Right lung (tissue), 10 donors: ENCODE results near the gene PCDHB10. TPM values are rescaled to one million over a fixed set of nuclear protein-coding genes. Genes with fewer than 3 reads are reported as not detected.
"Not testable (repeated sequence)": the region's sequence is repeated elsewhere in the genome, so short reads cannot be mapped to it uniquely, and the experiment has no call there.

Experiments
- DNase-seq, 2 donors: peaks; one replicate each; pipeline ENCODE4 v3.0.0-alpha.2; 2013
- long read RNA-seq, 8 donors: transcript quantifications; one replicate each; lab custom pipeline, GENCODE V29; 2026
- polyA plus RNA-seq, 5 donors: library from polyadenylated mRNA; unstranded; fragments of 120-200 nt; gene quantifications; one replicate each; pipeline versions ENCODE4 v1.2.1 to v1.2.3, GENCODE V29; 2013; ENCODE audit warnings: inconsistent platforms in 1 of 5, low replicate concordance in 1 of 5; ENCODE audit not compliant: insufficient read length in 5 of 5, insufficient read depth in 1 of 5

Gene PCDHB10
- 1 to 10 TPM; 5.0 to 7.5 (median 6.9) TPM for polyA plus RNA-seq
- long read RNA-seq, donor 1, transcript PCDHB10-201 (1 exons, 3,290 nt) = major isoform, 9 of 9 reads
- long read RNA-seq, donor 1, partial matches to known transcripts = 0 of 9 reads
- long read RNA-seq, donor 1, other reads (novel, unspliced or antisense) = 0 of 9 reads
- long read RNA-seq, donor 2, partial matches to known transcripts = 0 of 2 reads
- long read RNA-seq, donor 2, other reads (novel, unspliced or antisense) = 0 of 2 reads
- long read RNA-seq, donor 3, partial matches to known transcripts = 0 of 4 reads
- long read RNA-seq, donor 3, other reads (novel, unspliced or antisense) = 0 of 4 reads
- long read RNA-seq, donor 4, partial matches to known transcripts = 0 of 4 reads
- long read RNA-seq, donor 4, other reads (novel, unspliced or antisense) = 0 of 4 reads
- long read RNA-seq, donor 5, transcript PCDHB10-201 (1 exons, 3,290 nt) = major isoform, 5 of 5 reads
- long read RNA-seq, donor 5, partial matches to known transcripts = 0 of 5 reads
- long read RNA-seq, donor 5, other reads (novel, unspliced or antisense) = 0 of 5 reads
- long read RNA-seq, donor 6, transcript PCDHB10-201 (1 exons, 3,290 nt) = major isoform, 6 of 6 reads
- long read RNA-seq, donor 6, partial matches to known transcripts = 0 of 6 reads
- long read RNA-seq, donor 6, other reads (novel, unspliced or antisense) = 0 of 6 reads
- long read RNA-seq, donor 7, transcript PCDHB10-201 (1 exons, 3,290 nt) = major isoform, 6 of 6 reads
- long read RNA-seq, donor 7, partial matches to known transcripts = 0 of 6 reads
- long read RNA-seq, donor 7, other reads (novel, unspliced or antisense) = 0 of 6 reads
- long read RNA-seq, donor 8, partial matches to known transcripts = 0 of 4 reads
- long read RNA-seq, donor 8, other reads (novel, unspliced or antisense) = 0 of 4 reads

DNA sequence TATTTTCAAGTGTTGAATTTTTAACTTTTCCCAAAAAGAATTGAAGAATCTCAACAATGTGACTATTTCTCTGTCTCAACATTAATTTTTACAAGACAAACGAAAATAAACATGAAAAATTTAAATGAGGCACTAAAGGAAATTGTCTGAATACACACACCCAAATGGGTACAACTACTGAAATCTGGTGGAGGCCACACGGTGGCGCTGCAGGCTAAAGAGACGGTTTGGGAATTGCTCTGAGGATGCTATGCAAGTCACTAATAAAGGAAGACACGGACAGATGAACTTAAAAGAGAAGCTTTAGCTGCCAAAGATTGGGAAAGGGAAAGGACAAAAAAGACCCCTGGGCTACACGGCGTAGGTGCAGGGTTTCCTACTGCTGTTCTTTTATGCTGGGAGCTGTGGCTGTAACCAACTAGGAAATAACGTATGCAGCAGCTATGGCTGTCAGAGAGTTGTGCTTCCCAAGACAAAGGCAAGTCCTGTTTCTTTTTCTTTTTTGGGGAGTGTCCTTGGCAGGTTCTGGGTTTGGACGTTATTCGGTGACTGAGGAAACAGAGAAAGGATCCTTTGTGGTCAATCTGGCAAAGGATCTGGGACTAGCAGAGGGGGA lies at the start of gene PCDHB10:
Gene PCDHB10 (plus strand): TSS at position 244 of the 616 bp plus-strand sequence. CDS start 200 bp downstream, at position 444.
- DNase-seq = no peak

DNA sequence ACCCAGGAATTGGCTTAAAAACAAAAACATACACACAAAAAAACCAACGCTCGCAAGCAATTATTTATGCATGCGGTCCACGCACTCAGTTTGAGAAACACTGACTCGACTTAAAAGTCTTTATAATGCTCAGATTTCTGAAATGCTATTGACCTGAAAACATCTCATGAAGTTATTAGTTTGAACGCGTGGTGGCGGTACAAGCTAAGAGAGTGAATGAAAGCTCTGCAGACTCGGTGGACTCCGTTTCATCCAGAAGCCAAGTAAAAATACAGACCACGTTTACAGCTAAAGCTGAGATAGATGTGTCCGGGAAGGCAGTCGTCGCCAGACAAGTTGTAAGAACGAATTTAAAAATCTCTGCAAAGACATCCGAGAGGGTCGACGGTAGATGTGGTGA lies 42.3 kb upstream of the PCDHB10 start, which contains the start of gene PCDHB6:
Gene PCDHB6 (plus strand): TSS at position 246 of the 400 bp plus-strand sequence. CDS start 201 bp downstream, outside the sequence.
- DNase-seq = peak in 1 of 2 donors; percentile 6

DNA sequence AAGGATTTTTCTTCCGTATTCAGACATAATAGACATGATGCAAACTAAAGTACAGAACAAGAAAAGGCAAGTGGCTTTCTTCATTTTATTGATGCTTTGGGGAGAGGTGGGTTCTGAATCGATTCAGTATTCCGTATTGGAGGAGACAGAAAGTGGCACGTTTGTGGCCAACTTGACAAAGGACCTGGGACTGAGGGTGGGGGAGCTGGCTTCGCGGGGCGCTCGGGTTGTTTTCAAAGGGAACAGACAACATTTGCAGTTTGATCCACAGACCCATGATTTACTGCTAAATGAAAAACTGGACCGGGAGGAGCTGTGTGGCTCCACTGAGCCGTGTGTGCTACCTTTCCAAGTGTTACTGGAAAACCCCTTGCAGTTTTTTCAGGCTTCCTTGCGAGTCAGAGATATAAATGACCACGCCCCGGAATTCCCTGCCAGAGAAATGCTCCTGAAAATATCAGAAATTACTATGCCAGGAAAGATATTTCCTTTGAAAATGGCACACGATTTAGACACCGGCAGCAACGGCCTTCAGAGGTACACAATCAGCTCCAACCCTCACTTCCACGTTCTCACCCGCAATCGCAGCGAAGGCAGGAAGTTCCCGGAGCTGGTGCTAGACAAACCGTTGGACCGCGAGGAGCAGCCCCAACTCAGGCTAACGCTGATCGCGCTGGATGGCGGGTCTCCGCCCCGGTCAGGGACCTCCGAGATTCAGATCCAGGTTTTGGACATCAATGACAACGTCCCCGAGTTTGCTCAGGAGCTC lies 41.7 kb upstream of the PCDHB10 start:
- DNase-seq = no peak

DNA sequence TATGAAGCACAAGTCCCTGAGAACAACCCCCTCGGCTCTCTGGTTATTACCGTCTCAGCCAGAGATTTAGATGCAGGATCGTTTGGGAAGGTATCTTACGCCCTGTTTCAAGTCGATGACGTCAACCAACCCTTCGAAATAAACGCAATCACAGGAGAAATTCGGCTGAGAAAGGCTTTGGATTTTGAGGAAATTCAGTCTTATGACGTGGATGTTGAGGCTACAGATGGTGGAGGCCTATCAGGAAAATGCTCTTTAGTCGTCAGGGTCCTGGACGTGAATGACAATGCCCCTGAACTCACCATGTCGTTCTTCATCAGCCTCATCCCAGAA lies 41.2 kb upstream of the PCDHB10 start:
- DNase-seq = no peak

DNA sequence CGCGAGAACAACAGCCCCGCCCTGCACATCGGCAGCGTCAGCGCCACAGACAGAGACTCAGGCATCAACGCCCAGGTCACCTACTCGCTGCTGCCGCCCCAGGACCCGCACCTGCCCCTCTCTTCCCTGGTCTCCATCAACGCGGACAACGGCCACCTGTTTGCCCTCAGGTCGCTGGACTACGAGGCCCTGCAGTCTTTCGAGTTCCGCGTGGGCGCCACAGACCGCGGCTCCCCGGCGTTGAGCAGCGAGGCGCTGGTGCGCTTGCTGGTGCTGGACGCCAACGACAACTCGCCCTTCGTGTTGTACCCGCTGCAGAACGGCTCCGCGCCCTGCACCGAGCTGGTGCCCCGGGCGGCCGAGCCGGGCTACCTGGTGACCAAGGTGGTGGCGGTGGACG lies 40.5 kb upstream of the PCDHB10 start:
- not testable (repeated sequence) for DNase-seq

DNA sequence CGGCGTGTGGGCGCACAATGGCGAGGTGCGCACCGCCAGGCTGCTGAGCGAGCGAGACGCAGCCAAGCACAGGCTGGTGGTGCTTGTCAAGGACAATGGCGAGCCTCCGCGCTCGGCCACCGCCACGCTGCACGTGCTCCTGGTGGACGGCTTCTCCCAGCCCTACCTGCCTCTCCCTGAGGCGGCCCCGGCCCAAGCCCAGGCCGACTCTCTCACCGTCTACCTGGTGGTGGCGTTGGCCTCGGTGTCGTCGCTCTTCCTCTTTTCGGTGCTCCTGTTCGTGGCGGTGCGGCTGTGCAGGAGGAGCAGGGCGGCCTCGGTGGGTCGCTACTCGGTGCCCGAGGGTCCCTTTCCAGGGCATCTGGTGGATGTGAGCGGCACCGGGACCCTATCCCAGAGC lies 40.1 kb upstream of the PCDHB10 start:
- DNase-seq = not testable (repeated sequence)

DNA sequence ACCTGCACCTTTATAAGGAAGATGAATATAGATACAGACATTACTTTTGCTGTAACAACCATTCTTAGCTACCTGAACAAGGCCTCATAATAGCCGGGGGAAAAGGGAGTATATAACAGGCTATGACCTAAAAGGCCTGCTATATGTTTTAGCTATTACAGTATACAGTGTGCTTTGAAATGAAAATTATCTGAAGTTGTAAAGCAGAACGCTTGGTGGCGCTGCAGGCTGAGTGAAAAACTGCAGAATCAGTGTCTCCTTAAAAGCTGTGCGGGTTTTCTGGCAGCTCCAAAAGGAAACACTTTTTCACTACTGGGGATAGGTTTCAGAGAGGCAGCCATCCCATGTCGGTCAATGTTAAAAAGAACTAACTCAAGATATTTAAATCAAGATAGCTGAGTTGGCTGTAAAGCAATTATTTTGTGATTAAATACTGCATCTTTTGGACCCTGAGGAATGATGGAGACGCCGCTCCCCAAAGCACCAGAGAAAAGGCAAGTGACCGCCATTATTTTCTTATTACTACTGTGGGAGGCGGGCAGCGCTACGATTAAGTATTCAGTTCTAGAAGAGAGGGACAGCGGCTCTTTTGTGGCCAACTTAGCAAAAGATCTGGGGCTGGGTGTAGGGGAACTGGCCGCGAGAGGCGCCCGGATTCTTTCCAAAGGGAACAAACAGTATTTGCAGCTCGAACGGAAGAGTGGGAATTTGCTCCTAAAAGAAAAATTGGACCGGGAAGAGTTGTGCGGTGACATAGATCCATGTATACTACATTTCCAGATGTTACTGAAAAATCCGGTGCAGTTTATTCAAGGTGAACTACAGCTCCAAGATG lies 36.4 kb upstream of the PCDHB10 start:
- DNase-seq = no peak

DNA sequence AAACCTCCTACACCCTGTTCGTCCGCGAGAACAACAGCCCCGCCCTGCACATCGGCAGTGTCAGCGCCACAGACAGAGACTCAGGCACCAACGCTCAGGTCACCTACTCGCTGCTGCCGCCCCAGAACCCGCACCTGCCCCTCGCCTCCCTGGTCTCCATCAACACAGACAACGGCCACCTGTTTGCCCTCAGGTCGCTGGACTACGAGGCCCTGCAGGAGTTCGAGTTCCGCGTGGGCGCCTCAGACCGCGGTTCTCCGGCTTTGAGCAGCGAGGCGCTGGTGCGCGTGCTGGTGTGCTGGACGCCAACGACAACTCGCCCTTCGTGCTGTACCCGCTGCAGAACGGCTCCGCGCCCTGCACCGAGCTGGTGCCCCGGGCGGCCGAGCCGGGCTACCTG lies 34.8 kb upstream of the PCDHB10 start:
- not testable (repeated sequence) for DNase-seq

DNA sequence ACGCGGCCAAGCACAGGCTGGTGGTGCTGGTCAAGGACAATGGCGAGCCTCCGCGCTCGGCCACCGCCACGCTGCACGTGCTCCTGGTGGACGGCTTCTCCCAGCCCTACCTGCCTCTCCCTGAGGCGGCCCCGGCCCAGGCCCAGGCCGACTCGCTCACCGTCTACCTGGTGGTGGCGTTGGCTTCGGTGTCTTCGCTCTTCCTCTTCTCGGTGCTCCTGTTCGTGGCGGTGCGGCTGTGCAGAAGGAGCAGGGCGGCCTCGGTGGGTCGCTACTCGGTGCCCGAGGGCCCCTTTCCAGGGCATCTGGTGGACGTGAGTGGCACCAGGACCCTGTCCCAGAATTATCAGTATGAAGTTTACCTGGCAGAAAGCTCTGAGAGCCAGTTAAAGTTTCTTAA lies 34.3 kb upstream of the PCDHB10 start:
- DNase-seq = not testable (repeated sequence)

DNA sequence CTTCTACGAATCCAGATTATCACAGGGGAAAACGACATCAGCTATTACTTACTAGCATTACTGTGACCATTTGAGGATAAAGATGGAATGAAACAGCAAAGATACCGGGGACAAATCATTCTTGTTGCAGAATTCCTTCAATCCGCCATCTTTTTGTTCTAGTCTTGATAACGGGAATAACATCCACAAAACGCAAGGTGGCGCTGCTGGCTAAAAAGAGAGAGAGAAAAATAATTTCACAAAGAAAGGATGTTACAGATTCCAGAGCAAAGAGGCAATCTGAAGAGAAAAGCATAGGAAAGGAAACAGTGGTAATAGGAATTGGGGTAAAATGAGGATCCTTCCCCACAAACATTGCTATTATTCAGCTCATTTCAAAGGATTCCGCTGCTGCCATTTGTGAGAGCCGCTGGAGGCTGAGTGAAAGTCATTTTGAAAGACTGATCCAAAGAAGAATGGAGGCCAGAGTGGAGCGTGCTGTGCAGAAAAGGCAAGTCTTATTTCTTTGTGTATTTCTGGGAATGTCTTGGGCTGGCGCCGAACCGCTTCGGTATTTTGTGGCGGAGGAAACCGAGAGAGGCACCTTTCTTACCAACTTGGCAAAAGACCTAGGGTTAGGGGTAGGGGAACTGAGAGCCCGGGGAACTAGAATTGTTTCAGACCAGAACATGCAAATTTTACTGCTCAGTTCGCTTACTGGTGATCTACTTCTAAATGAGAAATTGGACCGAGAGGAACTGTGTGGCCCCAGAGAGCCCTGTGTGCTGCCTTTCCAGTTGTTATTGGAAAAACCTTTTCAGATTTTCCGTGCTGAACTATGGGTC lies 19.6 kb upstream of the PCDHB10 start, which contains the start of gene PCDHB7:
Gene PCDHB7 (plus strand): TSS at position 264 of the 824 bp plus-strand sequence. CDS start 192 bp downstream, at position 456.
- DNase-seq = peak; percentile 12 to 27

DNA sequence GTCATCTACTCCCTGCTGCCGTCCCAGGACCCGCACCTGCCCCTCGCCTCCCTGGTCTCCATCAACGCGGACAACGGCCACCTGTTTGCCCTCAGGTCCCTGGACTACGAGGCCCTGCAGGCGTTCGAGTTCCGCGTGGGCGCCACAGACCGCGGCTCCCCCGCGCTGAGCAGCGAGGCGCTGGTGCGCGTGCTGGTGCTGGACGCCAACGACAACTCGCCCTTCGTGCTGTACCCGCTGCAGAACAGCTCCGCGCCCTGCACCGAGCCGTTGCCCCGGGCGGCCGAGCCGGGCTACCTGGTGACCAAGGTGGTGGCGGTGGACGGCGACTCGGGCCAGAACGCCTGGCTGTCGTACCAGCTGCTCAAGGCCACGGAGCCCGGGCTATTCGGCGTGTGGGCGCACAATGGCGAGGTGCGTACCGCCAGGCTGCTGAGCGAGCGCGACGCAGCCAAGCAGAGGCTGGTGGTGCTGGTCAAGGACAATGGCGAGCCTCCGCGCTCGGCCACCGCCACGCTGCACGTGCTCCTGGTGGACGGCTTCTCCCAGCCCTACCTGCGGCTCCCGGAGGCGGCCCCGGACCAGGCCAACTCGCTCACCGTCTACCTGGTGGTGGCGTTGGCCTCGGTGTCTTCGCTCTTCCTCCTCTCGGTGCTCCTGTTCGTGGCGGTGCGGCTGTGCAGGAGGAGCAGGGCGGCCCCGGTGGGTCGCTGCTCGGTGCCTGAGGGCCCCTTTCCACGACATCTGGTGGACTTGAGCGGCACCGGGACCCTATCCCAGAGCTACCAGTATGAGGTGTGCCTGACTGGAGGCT lies 17.7 kb upstream of the PCDHB10 start:
- not testable (repeated sequence) for DNase-seq

DNA sequence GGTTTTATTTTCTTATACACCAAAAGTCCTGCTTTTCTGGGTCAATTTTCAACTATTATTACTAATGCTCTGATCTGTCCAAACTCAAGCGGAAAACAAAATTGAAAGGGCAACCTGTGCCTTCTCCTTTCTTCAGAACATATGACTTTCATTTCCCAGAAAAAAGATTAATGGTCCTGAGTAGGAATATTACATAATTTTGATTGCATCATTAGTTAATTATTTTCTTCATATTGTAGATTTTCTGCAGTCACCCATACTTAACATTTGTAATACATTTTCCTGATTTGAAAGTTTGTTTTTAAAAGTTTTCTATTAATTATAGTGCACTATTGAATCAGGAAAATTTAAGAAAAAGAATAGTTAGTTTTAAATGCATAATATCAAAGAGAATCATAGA lies 16.2 kb upstream of the PCDHB10 start:
- DNase-seq = no peak

DNA sequence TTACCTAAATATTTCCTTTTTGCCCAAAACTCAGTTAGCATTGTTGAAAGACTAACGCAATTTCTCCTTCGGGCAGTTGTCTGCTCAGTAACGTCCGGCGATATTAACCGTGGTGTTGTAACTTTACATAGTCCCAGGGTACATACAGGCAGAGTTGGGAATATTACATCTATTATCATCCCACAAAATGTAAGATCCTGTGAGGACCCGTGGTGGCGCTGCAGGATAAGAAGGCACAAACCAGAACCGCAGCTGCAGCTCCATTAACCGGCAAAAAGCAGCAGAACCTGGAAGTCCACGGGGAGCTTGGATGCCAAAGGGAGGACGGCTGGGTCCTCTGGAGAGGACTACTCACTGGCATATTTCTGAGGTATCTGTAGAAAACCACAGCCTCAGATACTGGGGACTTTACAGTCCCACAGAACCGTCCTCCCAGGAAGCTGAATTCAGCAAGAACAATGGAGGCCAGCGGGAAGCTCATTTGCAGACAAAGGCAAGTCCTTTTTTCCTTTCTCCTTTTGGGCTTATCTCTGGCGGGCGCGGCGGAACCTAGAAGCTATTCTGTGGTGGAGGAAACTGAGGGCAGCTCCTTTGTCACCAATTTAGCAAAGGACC lies 14.5 kb upstream of the PCDHB10 start, which contains the start of gene PCDHB8:
Gene PCDHB8 (plus strand): TSS at position 214 of the 615 bp plus-strand sequence. CDS start 245 bp downstream, at position 459.
- DNase-seq = not testable (repeated sequence)

DNA sequence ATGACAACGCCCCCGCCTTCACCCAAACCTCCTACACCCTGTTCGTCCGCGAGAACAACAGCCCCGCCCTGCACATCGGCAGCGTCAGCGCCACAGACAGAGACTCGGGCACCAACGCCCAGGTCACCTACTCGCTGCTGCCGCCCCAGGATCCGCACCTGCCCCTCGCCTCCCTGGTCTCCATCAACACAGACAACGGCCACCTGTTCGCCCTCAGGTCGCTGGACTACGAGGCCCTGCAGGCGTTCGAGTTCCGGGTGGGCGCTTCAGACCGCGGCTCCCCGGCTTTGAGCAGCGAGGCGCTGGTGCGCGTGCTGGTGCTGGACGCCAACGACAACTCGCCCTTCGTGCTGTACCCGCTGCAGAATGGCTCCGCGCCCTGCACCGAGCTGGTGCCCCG lies 12.8 kb upstream of the PCDHB10 start:
- not testable (repeated sequence) for DNase-seq

DNA sequence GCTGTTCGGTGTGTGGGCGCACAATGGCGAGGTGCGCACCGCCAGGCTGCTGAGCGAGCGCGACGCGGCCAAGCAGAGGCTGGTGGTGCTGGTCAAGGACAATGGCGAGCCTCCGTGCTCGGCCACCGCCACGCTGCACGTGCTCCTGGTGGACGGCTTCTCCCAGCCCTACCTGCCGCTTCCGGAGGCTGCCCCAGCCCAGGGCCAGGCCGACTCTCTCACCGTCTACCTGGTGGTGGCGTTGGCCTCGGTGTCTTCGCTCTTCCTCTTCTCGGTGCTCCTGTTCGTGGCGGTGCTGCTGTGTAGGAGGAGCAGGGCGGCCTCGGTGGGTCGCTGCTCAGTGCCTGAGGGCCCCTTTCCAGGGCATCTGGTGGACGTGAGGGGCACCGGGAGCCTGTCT lies 12.3 kb upstream of the PCDHB10 start:
- DNase-seq = not testable (repeated sequence)

DNA sequence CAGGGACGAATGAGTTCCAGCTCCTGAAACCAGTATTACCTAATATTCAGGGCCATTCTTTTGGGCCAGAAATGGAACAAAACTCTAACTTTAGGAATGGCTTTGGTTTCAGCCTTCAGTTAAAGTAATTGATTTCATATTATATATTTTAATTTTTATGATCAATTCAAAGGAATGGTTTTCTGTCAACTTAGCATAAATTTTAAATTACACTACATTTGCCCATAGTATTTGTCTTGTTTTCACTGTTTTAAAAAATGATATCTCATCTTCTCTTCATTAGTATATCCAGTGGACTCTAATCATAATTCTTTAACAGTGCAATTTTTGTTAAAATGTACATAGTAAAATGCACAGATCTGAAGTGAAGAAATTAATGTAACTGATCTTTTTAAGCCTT lies 11.8 kb upstream of the PCDHB10 start:
- DNase-seq = no peak

DNA sequence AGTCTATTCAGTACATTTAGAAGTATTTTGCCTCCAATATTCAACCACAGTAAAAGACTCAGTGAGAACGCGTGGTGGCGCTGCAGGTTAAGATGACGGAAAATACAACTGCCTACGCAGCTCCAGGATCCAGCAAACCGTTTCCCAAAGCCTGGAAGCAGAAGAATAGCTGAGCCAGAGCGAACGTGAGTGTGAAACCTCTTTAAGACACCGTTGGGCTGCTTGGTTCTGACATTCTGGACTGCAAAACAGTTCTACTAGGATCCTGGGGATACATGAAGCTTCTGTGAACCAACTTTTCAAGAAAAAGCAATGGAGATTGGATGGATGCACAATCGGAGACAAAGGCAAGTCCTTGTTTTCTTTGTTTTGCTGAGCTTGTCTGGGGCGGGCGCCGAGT lies 9.9 kb upstream of the PCDHB10 start, which contains the start of gene PCDHB16:
Gene PCDHB16 (plus strand): TSS at position 140 of the 400 bp plus-strand sequence. CDS start 173 bp downstream, at position 313.
- peak; percentile 35 to 41 for DNase-seq
